HG03060 (cell line): ENCODE data around the gene SLC37A3.

ENCODE experiments used
- ATAC-seq: cut with Tn5 transposase; IDR thresholded peaks from one replicate; pipeline ENCODE4 v1.9.1; 2021; ENCODE audit warnings: low read depth, moderate number of reproducible peaks; ENCODE audit not compliant: unreplicated experiment

Gene SLC37A3

DNA sequence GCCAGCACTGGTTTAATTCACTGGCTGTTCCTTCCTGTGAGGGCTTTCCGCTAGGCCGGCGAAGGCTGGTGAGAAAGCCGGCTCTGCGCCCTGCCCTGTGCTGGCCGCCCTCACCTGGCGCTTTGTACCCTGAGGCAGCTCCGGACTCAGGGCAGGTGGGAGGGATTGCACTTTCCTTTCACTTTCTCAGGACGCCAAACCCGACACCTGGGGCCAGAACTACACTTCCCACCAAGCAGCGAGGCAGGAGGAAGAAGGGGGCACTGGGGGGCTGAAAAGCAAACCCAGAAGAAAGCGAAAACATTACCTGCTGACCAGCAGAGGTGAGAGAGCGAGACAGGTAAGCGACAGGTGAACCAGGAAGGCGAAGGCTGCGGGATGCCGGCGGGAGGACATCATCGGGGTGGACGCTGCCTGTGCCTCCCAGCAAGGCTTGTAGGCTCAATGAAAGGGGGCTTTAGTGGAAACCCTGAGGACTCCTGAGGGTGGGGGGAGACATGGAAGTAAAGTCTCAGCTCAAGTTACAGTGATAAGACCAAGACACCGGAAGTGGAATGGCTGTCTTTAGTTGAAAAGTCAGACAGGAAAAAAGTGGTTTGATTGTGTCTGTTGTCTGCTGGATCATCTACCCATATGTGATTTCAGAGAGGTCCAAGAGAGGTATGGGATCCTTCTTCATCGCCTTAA, 5.7 kb upstream of the SLC37A3 start, which contains the start of gene RAB19:
RAB19 (plus strand) TSS at position 181 of the 687 bp plus-strand sequence. CDS start 3,589 bp downstream, outside the sequence.
- ATAC-seq: no peak

DNA sequence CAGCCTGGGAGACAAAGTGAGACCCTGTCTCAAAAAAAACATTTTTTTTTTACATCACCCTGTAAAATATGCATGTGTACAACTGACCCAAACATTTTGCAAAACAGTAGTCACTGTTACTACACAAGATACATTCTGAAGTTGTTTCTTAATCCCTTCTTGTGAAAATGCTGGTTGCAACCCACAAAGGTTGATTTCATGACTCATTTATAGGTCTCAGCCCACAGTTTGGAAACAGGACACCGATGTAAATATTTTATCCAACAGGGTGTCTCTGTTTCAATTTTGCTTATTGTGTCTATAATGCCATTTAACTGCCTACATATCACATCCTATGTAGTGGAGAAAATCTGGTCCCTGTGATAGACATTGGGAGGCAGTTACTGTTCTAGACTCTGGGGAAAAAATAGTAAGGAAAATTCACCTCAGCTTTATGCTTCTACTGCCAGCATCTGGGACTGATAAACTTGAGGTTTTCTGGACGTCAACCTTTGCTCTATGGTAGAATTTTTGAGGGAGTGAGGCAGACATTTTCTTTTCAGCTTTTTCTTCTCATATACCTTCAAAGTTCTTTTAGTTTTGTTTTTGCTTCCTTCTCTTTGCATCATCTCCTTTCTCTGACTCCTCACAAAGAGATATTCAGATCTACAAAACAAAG, 4.0 kb upstream of the SLC37A3 start:
- no peak for ATAC-seq

DNA sequence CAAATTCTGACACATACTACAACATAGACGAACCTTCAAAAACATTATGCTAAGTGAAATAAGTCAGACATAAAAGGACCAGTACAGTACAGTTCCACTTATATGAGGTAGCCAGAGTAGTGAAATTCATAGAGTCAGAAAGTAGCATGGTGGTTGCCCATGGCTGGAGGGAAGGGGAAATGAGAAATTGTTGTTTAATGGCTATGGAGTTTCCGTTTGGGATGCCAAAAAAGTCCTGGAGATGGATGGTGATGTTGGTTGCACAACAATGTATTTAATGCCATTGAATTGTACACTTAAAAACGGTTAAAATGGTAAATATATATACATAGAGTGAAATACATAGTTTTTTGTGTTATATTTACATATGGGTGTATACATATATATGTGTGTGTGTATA, 2.1 kb upstream of the SLC37A3 start:
- no peak for ATAC-seq

DNA sequence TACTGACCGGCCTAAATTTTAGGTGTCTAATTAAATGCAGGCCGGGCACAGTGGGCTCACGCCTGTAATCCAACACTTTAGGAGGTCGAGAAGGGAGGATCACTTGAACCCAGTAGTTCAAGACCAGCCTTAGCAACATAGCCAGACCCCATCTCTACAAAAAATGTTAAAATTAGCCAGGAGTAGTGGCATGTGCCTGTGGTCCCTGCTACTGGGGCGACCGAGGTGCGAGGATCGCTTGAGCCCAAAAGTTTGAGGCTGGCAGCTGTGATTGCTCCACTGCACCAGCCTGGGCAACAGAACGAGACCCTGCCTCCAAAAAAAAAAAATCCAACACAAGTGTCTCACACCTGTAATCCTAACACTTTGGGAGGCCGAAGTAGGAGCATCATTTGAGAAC, 491 bp upstream of the SLC37A3 start:
- ATAC-seq: no peak

DNA sequence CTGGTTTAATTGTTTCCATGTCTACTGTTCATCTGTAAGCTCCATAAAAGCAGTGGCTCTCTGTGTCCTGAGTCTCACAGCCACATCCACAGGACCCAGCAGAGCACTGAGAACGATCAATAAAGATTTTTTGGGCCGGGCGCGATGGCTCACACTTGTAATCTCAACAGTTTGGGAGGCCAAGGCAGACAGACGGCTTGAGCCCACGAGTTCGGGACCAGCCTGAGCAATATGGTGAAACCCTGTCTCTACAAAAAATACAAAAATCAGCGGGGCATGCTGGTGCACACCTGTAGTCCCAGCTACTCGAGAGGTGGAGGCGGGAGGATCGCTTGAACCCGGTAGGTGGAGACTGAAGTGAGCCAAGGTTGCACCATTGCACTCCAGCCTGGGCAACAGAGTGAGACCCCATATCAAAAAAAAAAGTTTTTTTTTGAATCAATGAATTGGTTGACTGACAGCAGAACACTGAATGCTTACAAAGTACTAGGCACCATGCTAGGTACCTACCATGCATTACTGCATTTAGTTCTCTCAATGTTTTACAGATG, 4.5 kb downstream of the SLC37A3 start:
- ATAC-seq: no peak

DNA sequence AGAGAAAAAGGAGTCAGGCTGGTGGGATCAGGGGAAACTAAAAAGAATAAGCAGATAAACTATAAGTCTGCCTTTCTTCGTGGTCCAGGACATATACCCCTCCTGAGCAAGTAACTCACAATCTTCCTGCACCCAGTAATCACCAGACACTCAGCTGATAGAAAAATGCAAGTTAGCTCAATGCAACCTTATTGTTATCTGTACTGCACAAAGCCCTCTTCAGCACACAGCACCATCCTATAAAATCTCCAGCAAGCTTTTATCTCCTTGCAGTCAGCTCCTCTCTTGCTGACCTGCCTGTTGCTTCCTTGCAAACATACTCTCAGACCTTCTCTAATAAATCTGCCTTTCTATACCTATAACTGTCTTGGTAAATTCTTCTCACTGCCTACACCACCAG, 6.7 kb downstream of the SLC37A3 start:
- no peak for ATAC-seq

DNA sequence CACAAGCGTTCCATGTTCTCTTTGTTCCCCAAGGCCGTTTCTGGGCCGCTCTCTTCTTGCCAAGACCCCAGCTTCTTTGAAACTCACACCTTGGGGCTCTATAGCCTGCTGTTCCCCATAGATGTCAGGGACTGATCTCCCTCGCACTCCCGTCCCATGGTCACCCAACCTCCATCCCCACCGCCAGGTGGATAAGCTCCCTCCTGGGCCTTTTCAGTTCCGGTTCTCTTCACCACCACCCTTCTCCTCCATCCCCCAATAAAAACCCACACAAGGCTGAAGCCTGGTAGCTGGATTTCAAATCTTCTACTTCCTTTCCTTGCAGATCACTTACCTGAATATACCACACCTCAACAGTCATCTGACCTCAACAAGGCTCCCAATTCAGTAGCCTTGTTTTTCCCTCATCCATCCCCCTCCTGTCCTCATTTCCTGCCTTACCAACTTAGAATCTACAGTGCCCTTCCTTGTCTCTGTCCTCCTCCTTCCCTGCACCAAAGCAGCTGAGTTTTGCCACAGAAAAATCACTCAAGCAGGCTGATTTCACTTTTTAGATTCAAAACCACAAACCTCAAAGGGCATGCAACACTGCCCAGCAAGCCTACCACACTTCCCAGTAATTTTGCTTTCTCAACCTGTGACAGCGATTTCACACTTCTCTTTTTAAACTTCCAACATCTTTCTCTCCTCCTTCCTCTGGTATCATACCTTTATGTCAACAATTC, 7.7 kb downstream of the SLC37A3 start:
- ATAC-seq: no peak

DNA sequence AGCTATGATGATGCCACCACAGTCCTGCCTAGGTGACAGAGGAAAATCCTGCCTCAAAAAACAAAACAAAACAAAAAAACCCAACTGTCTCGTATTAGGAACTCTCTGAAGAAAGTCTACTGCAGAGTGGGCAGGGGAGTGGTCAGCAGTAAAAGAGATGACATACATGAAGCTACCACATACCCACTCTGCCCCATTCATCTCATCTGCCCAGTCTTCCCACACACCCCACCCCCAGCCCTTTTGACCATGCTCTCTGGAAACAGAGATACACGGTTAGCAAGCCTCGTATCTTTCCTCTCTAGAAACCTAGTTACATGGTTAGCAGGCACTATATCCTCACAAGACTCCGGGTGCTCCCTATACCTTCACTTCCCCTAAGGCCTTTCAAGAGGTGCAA, 8.3 kb downstream of the SLC37A3 start:
- no peak for ATAC-seq

DNA sequence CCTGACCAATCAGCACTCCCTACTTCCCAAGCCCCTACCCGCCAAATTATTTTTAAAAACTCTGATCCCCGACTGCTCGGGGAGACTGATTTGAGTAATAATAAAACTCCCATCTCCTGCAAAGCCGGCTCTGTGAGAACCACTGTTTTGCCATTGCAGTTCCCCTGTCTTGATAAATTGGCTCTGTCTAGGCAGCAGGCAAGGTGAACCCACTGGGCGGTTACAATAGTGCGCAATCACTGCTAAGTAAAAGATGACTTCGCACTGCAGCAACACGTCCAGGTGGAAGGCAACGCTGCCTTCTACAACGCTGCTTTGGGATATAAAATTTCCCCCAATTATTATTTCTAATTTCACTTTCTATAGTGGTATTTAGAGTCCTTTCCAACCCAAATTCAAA, 8.9 kb downstream of the SLC37A3 start:
- ATAC-seq: no peak

DNA sequence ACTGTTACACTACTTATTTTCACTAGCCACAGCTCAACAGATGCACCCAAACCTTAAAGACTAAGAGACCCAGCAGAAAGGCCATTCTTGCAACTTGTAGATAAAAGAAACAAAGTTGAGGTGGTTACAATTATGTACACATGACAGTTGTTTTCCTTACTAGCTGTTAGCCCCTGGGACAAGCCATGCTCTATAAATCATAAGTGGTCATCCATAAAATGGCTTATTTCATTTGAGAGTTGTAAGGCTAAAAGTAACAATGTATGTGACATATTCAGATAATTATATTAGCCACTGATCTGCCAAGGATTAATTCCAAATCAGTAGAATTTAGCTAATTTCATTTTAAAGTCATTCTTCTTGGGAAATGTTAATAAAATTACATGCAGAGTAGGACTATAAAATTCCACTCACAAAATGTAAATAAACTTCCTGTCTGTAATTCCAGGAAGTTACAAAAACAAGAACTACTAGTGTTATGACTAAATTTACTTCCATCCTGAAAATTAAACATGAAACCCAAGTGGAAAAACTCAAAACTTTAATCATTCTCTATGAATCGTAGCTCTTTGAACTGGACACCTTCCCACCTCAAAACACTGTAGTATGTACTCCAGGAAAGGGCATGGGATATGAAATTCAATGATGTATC, 13.3 kb downstream of the SLC37A3 start:
- ATAC-seq: no peak

DNA sequence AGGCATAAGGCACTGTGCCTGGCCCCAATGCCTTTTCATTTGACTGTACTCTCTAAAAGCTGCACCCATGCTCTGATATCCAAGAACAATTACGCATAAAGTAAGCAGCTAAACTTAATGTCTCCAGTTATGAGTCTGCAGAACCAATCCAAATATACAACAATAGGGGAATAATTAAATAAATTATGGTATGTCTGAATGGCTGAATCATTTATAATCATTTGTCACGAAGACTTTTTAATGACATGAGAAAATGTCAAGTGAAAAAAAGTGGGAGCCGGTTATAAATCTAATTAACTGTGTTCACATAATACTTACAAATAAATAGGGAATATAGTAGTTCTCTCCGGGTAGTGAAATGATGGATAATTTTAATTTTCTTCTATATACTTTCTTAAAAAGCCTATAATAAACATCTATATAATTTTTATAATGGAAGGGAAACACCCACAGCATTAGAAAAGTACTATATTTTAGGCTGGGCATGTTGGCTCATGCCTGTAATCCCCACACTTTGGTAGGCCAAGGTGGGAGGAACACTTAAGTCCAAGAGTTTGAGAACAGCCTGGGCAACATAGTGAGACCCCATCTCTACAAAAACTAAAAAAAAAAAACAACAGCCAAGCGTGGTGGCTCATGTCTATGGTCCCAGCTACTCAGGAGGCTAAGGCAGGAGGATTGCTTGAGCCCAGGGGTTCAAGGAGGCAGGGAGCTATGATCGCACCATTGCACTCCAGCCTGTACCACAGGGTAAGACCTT, 14.2 kb downstream of the SLC37A3 start:
- ATAC-seq: no peak

DNA sequence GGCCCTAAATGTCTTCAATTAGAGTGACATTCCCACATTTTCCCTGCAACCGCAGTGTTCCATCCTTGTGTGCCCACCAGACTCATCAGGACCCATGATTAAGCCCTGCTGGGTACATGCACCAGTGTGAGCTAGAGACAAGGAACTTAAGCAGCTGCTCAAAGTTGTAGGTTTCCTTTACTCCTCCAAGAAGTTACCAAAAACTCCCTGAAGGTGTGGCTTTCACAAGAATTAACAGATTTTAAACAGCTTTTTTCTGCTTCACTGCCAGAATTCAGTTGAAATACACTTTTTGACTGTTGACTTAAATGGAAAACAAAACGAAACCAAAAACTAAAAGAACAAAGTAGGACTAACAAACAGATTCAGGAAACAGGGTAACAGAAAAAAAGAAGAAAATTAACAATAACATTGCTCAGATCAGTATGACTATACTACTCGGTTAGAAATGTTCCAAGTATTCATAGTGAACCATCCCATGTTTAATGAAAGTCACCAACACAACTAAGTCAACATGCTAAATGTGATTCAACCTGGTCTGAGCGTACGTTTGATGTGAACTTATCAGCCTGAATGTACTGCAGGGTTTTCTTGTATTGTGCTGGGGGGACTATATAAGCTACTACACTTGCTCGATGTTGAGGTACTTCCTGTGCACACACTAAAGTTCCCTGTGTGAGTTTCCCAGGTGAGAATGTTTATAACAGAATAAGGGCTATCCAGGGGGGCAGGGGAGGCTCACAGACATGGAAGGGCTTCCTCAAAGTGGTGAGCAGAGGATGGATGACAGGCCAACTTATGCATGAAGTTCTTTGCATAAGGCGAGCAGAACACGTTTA, 22.2 kb downstream of the SLC37A3 start:
- no peak for ATAC-seq

DNA sequence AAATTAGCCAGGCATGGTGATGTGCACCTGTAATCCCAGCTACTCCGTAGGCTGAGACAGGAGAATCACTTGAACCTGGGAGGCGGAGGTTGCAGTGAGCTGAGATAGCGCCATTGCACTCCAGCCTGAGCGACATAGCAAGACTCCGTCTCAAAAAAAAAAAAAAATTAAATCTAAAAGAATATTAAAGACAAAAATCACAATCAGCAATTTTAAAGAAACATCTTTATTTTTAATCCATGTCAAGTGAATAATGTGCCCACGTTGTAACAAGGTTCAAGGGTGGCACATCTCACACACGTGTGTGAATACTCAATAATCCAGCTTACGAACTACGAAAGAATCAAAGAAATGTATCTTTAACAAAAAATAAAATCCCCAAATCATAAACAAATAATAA, 23.0 kb downstream of the SLC37A3 start:
- no peak for ATAC-seq

DNA sequence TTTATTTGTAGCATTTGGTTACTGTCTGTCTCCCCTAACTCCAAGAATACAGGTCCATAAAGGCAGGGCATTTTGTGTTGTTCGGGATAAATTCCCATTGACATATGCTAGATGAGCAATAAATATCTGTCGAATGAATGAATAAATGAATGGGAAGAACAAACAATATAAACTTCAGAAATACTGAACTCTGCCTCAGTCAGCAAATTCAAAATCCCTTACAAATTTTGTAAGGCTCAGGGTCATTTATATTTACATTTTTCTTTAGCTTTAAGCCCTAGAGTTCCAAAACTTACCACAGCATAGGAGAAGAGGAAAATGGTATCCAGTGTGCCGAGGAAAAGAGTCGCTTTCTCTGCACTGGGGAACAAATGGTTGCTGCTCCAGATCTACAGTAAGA, 29.0 kb downstream of the SLC37A3 start:
- no peak for ATAC-seq

DNA sequence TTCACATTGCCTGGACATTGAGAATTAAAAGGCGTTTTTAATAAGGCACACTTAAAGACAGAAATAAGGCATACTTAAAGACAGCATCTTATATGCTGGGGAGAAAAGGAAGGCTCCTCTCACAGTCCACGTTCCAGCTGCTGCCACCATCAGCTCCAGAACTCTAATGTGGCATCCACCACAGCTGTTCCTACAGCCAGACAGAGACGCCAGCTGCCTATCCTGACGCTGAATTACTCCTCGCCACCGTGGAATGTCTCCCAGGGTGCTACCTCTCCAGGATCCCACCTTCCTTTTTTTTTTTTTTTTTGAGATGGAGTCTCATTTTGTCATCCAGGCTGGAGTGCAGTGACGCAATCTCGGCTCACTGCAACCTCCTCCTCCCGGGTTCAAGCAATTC, 30.8 kb downstream of the SLC37A3 start:
- ATAC-seq: no peak

DNA sequence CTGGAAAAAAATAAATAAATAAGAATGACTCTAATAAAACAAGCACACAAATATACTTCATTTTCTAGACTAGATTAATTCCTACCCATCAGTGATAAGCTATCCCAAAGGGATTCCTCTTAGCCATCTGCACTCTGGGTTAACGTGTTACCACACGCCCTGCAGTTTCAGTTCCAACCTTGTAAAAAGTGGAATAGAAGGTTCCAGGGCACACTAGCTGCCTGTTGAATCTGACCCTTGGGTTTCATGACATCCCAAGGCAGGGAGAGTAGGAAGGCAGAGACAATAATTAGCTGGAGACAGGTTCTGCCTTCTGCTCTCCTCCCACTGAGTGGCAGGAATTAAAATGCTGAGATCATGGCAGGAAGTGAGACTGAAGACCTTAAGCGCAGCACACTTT, 33.5 kb downstream of the SLC37A3 start:
- no peak for ATAC-seq

DNA sequence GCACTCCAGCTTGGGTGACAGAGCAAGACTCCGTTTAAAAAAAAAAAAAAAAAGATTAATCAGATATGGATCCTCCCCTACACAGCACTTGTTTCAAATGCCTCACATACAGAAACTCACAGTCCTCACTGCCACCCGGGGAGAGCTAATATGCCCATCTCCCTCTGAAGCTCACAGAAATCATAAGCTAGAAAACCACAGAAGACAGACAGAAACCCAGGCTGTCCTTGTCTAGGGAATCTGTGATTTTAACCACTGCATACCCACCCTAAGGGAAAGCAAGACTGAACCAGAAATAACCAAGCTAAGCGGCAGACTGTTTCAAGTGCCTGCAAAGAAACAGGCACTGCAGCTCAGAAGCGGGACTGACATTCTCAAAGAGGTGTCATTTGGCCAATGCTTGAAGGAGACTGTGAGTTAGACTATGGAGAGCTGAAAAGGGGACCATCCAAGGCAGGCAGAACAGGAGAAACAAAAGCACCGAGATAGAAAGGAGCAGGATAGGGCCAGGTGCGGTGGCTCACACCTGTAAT, 37.6 kb downstream of the SLC37A3 start:
- no peak for ATAC-seq

DNA sequence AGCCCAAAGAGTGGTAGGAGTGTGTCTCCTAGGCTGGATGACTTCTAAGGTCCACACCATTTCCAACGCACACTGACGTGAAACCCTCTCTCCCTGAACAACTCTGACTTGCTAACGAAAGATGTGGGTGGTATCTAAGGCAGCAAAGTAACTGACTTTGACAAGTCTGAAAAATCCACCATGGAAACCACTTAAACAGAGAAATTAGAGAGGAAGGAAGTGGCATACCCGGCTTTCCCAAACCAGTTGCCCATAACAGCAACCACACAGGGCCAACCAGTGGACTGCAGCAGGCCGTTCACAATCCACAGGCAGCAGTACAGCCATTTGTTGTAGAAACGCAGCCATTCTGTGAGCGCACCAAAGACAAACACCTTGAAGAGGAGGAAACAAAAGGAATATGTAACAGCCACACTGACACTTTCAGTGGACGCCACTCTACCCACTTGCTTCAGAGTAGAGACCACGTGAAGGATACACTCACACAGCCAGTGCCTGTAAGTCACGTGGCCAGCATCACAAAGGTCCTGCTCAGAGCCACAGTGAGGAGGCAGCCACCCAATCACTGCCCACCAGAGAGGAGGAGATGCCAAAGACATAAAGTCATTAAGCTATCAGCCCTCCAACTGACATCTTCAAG, 39.8 kb downstream of the SLC37A3 start:
- no peak for ATAC-seq

DNA sequence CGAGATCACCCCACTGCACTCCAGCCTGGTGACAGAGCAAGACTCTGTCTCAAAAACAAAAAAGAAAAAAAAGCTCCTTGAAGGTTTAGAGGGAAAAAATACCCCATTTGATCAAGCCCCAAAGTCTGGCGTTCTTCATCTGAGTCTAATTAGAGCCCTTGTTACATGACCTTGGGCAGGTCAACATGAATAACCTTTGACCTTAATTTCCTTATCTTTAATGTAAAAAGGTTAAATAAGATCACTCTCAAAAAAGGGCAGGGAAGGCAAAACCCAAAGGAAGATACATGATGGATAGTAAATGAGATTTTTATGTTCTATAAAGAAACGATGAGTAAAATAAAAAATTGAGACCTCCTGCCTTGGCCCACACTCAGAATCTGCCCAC, 40.3 kb downstream of the SLC37A3 start:
- no peak for ATAC-seq
